DOHH2 (cell line): Measurements from ENCODE around the gene CCDC88C.

Source experiments
- H3F3A ChIP-seq: fragments of 200-600 bp; sonication (generic), shearing (Covaris generic); 2 replicates; pipeline ENCODE4 v1.6.0; 2016; ENCODE audit warnings: antibody characterized with exemption, mild to moderate bottlenecking; ENCODE audit not compliant: control insufficient read depth, insufficient read depth
- H3K27ac ChIP-seq: fragments of 200-600 bp; sonication (generic); 2 replicates; pipeline ENCODE4 v1.5.1; 2014; ENCODE audit warnings: low read depth, mild to moderate bottlenecking, low read length, moderate library complexity
- H3K27me3 ChIP-seq: fragments of 200-600 bp; sonication (generic); 2 replicates; pipeline ENCODE4 v1.6.1; 2014; ENCODE audit warnings: mild to moderate bottlenecking, low read length, mixed read lengths; ENCODE audit not compliant: control insufficient read depth
- H3K36me3 ChIP-seq: fragments of 200-600 bp; sonication (generic); 2 replicates; pipeline ENCODE4 v1.6.1; 2014; ENCODE audit warnings: mild to moderate bottlenecking, low read length, moderate library complexity, mixed read lengths; ENCODE audit not compliant: control insufficient read depth
- H3K4me1 ChIP-seq: fragments of 200-600 bp; sonication (generic); 2 replicates; pipeline ENCODE4 v1.6.1; 2014; ENCODE audit warnings: mild to moderate bottlenecking, low read length, mixed read lengths; ENCODE audit not compliant: control insufficient read depth
- H3K4me2 ChIP-seq: fragments of 200-600 bp; sonication (generic); 2 replicates; pipeline ENCODE4 v1.6.0; 2014; ENCODE audit warnings: mild to moderate bottlenecking, low read length, moderate library complexity
- H3K4me3 ChIP-seq: fragments of 200-600 bp; sonication (generic); 2 replicates; pipeline ENCODE4 v1.5.1; 2014; ENCODE audit warnings: mild to moderate bottlenecking, low read length, mixed read lengths
- H3K79me2 ChIP-seq: fragments of 200-600 bp; sonication (generic); 2 replicates; pipeline ENCODE4 v1.6.1; 2014; ENCODE audit warnings: mild to moderate bottlenecking, low read length, mixed read lengths; ENCODE audit not compliant: control insufficient read depth
- H3K9me2 ChIP-seq: fragments of 200-600 bp; sonication (generic); replicated peaks from 2 replicates; pipeline ENCODE4 v1.6.1; 2014; ENCODE audit warnings: mild to moderate bottlenecking, low read length, mixed read lengths; ENCODE audit not compliant: control insufficient read depth
- H3K9me3 ChIP-seq: fragments of 200-600 bp; sonication (generic); 2 replicates; pipeline ENCODE4 v1.6.1; 2014; ENCODE audit warnings: antibody characterized with exemption, low read length, mixed read lengths; ENCODE audit not compliant: control insufficient read depth, insufficient read depth
- H4K20me1 ChIP-seq: fragments of 200-600 bp; sonication (generic); 2 replicates; pipeline ENCODE4 v1.6.0; 2014; ENCODE audit warnings: low read depth, mild to moderate bottlenecking, antibody characterized with exemption, low read length, moderate library complexity; ENCODE audit not compliant: control insufficient read depth, insufficient read depth
- CTCF ChIP-seq: fragments of 200-600 bp; sonication (generic); IDR thresholded peaks from one replicate; pipeline ENCODE4 v1.5.1; 2014; ENCODE audit warnings: antibody characterized with exemption, mild to moderate bottlenecking, low read depth, low read length; ENCODE audit not compliant: poor library complexity, severe bottlenecking
- EZH2phosphoT487 ChIP-seq: fragments of 200-600 bp; sonication (generic); IDR thresholded peaks from 2 replicates; pipeline ENCODE4 v1.6.1; 2017; ENCODE audit warnings: borderline replicate concordance, mild to moderate bottlenecking, antibody characterized with exemption, low read length, moderate library complexity, mixed read lengths

Gene CCDC88C

GRCh38 chr14:91339671-91340369 lies 77.8 kb downstream of the CCDC88C start:
- no peaks in the 10 kb centered on the region for H3K9me2 ChIP-seq
- no peaks in the 10 kb centered on the region for H3K9me3 ChIP-seq
- H3K27ac ChIP-seq, result no peak overlapping the region
- H3K4me3 ChIP-seq, result no peak overlapping the region
- peaks cover 33% of the 10 kb centered on the region for H3K79me2 ChIP-seq
- no peak for TF ChIP-seq EZH2phosphoT487
- TF ChIP-seq CTCF, result no peak
- H3K27me3 ChIP-seq, result no peaks in the 10 kb centered on the region
- peaks cover 2% of the 10 kb centered on the region; the same call in 1 of the 2 replicates for H3F3A ChIP-seq
- H3K4me1 ChIP-seq, result peaks cover 42% of the 10 kb centered on the region
- H3K36me3 ChIP-seq, result peaks cover 93% of the 10 kb centered on the region
- no peak overlapping the region for H3K4me2 ChIP-seq
- 0 out of 2 replicates have a peak, but pooled peaks cover 5% of the 10 kb centered on the region for H4K20me1 ChIP-seq

- Histone ChIP-seq H3K4me3 (no peak overlapping the region), H3F3A (no peaks in the 10 kb centered on the region), H3K4me2 (no peak overlapping the region), H4K20me1 (0 out of 2 replicates have a peak, but pooled peaks cover 5% of the 10 kb centered on the region), H3K36me3 (peaks cover 100% of the 10 kb centered on the region), H3K4me1 (peaks cover 42% of the 10 kb centered on the region), H3K27me3 (no peaks in the 10 kb centered on the region), H3K9me2 (no peaks in the 10 kb centered on the region), H3K79me2 (peaks cover 26% of the 10 kb centered on the region), H3K9me3 (no peaks in the 10 kb centered on the region), H3K27ac (no peak overlapping the region)
- TF ChIP-seq CTCF (no peak), EZH2phosphoT487 (no peak)
Measured at GRCh38 chr14:91339076-91339475, 78.5 kb downstream of the CCDC88C start.

- TF ChIP-seq CTCF (no peak), EZH2phosphoT487 (no peak)
- 0 out of 2 replicates have a peak, but pooled peaks cover 2% of the 10 kb centered on the region for H4K20me1 ChIP-seq
- H3F3A ChIP-seq, result no peaks in the 10 kb centered on the region
- no peaks in the 10 kb centered on the region for H3K9me2 ChIP-seq
- H3K4me1 ChIP-seq, result peaks cover 41% of the 10 kb centered on the region
- H3K4me2 ChIP-seq, result no peak overlapping the region
- no peak overlapping the region for H3K4me3 ChIP-seq
- no peak overlapping the region for H3K27ac ChIP-seq
- H3K79me2 ChIP-seq, result peaks cover 23% of the 10 kb centered on the region
- H3K27me3 ChIP-seq, result no peaks in the 10 kb centered on the region
- H3K9me3 ChIP-seq, result no peaks in the 10 kb centered on the region
- peaks cover 100% of the 10 kb centered on the region for H3K36me3 ChIP-seq
Measured at GRCh38 chr14:91338379-91338778, 79.2 kb downstream of the CCDC88C start.
